Endothelial cell of umbilical vein (primary cell): ENCODE data around the gene GFAP.

Experiments used
- EZH2 ChIP-seq: IDR thresholded peaks from 2 replicates; pipeline ENCODE4 v1.6.1; 2012; ENCODE audit warnings: borderline replicate concordance, low read depth, mild to moderate bottlenecking, moderate library complexity, low read length, inconsistent platforms; ENCODE audit not compliant: severe bottlenecking
- GATA2 ChIP-seq: IDR thresholded peaks from 2 replicates; pipeline ENCODE4 v1.7.0; 2011; ENCODE audit warnings: low read depth, mild to moderate bottlenecking, moderate library complexity, mixed read lengths, low read length; ENCODE audit not compliant: insufficient read length, insufficient read depth
- POLR2A ChIP-seq: IDR thresholded peaks from 2 replicates; pipeline ENCODE4 v1.6.1; 2012; ENCODE audit warnings: low read depth, mild to moderate bottlenecking, control low read depth, low read length
- POLR2AphosphoS5 ChIP-seq: IDR thresholded peaks from 2 replicates; pipeline ENCODE4 v1.6.1; 2012; ENCODE audit warnings: low read depth, mild to moderate bottlenecking, control low read depth, low read length, moderate library complexity; ENCODE audit not compliant: insufficient read depth
- TF ChIP-seq, protein P1 (sequence below), 2 donors: IDR thresholded peaks; 1 replicate in 1 of 2; 2 replicates in 1 of 2; pipeline ENCODE4 v1.5.1; 2011; ENCODE audit warnings: low read length in 2 of 2, mild to moderate bottlenecking in 2 of 2, moderate library complexity in 2 of 2, control low read depth in 1 of 2, inconsistent platforms in 1 of 2, low read depth in 1 of 2; ENCODE audit not compliant: insufficient read depth in 1 of 2; ENCODE audit errors: extremely low read depth in 1 of 2

GRCh38 chr17:44948315-44948795 lies 33.1 kb upstream of the GFAP start:
- TF ChIP-seq, protein P1, sequence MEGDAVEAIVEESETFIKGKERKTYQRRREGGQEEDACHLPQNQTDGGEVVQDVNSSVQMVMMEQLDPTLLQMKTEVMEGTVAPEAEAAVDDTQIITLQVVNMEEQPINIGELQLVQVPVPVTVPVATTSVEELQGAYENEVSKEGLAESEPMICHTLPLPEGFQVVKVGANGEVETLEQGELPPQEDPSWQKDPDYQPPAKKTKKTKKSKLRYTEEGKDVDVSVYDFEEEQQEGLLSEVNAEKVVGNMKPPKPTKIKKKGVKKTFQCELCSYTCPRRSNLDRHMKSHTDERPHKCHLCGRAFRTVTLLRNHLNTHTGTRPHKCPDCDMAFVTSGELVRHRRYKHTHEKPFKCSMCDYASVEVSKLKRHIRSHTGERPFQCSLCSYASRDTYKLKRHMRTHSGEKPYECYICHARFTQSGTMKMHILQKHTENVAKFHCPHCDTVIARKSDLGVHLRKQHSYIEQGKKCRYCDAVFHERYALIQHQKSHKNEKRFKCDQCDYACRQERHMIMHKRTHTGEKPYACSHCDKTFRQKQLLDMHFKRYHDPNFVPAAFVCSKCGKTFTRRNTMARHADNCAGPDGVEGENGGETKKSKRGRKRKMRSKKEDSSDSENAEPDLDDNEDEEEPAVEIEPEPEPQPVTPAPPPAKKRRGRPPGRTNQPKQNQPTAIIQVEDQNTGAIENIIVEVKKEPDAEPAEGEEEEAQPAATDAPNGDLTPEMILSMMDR (IDR thresholded peaks at IDR 0.05; ENCODE audit: extremely low read depth in 1 of 2, insufficient read depth in 1 of 2, low read depth in 1 of 2, low read length in 2 of 2), result no peak
- TF ChIP-seq EZH2, result no peak
- TF ChIP-seq POLR2A, result no peak
- TF ChIP-seq POLR2AphosphoS5, result no peak
- TF ChIP-seq GATA2, result no peak
